ENCODE measurements around the gene ACSS1.

The ACSS1 gene

DNA sequence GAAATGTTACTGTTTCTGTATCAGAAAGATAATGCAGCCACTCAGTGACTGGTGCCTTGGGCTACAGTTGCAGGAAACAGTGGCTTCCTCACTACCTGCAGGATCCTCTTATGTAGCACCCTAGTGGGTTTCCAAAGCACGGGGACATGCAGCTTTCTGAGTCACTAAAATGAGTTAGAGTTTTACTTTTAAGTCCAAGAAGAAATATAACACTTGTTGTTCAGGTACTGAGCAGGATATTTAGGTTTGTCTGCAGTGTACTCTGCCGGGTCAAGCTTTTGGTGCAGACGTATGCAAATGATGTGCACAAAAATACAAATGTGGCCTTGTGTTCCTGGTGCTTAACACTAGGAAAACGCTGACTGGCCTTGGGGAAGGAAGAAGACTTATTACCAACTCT, 22.0 kb downstream of the ACSS1 start:
- no peak overlapping the region for H3K4me3 ChIP-seq (ENCODE audit: low read depth, low read length)
- TF ChIP-seq, protein P1, sequence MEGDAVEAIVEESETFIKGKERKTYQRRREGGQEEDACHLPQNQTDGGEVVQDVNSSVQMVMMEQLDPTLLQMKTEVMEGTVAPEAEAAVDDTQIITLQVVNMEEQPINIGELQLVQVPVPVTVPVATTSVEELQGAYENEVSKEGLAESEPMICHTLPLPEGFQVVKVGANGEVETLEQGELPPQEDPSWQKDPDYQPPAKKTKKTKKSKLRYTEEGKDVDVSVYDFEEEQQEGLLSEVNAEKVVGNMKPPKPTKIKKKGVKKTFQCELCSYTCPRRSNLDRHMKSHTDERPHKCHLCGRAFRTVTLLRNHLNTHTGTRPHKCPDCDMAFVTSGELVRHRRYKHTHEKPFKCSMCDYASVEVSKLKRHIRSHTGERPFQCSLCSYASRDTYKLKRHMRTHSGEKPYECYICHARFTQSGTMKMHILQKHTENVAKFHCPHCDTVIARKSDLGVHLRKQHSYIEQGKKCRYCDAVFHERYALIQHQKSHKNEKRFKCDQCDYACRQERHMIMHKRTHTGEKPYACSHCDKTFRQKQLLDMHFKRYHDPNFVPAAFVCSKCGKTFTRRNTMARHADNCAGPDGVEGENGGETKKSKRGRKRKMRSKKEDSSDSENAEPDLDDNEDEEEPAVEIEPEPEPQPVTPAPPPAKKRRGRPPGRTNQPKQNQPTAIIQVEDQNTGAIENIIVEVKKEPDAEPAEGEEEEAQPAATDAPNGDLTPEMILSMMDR (IDR thresholded peaks at IDR 0.05; ENCODE audit: low read depth, low read length): no peak
- no peak overlapping the region for H3K27ac ChIP-seq
- no peaks in the 10 kb centered on the region for H3K9me3 ChIP-seq (ENCODE audit: severe bottlenecking)
- no peaks in the 10 kb centered on the region for H3K36me3 ChIP-seq
- H3K27me3 ChIP-seq (ENCODE audit: insufficient read depth, low read depth, severe bottlenecking): no peaks in the 10 kb centered on the region
- DNase-seq: no peak

DNA sequence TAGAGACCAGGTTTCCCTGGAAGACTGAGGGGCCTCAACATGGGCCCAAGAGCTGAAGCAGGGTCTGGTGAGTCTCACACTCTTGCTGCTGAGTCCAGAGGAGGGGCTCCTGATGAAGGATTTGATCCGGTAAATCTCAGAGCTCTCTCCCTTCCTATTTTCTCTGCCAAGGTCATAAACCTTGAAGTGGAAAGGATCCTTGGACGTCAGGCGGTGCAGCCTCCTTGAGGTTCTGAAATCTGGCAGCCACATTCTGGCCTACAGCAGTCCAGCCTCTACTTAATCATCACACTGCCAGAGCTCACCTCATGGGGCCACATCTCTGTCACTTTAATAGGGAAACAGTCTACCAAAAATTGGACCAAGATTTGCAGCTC, 24.0 kb downstream of the ACSS1 start:
- no peak overlapping the region for H3K4me3 ChIP-seq (ENCODE audit: low read depth, low read length)
- H3K27ac ChIP-seq: no peak overlapping the region
- no peaks in the 10 kb centered on the region for H3K9me3 ChIP-seq (ENCODE audit: severe bottlenecking)
- no peak for DNase-seq
- no peaks in the 10 kb centered on the region for H3K36me3 ChIP-seq
- TF ChIP-seq, protein P1 (IDR thresholded peaks at IDR 0.05; ENCODE audit: low read depth, low read length): no peak
- H3K27me3 ChIP-seq (ENCODE audit: insufficient read depth, low read depth, severe bottlenecking): no peaks in the 10 kb centered on the region

DNA sequence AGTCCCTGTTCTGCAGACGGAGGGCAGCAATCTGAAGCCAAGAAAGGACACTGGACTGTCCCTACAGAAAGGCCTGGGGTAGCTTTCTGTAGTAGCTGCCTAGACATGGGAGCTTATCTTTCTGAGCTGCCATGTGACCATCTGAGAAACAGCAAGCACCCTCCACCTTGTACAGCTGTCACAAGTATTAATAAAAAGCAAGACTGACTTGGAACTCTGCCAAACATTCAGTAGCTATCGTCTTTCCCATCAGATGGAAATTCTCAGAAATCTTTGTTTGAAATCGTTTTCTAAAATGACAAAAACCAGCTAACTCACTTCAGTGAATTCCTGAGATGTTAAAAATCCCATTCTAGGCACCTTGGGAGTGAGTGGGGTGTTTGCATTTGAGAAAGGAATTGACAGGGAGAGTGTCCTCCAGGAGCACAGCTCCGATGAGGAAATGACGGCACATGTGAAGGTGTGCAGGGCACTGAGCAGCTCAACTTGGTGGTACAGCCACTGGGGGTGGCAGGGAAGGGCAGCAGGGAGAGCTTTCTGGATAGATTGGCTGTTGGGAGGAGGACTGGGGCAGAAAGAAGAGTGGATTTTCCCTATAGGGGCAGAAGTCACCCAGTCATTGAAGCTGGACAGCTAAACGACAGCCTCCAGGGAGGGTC, 24.5 kb downstream of the ACSS1 start:
- Histone ChIP-seq H3K27me3 (ENCODE audit: insufficient read depth, low read depth, severe bottlenecking) (no peaks in the 10 kb centered on the region), H3K9me3 (ENCODE audit: severe bottlenecking) (no peaks in the 10 kb centered on the region), H3K27ac (no peak overlapping the region), H3K4me3 (ENCODE audit: low read depth, low read length) (no peak overlapping the region), H3K36me3 (no peaks in the 10 kb centered on the region)
- no peak for DNase-seq
- TF ChIP-seq, protein P1 (IDR thresholded peaks at IDR 0.05; ENCODE audit: low read depth, low read length): no peak

DNA sequence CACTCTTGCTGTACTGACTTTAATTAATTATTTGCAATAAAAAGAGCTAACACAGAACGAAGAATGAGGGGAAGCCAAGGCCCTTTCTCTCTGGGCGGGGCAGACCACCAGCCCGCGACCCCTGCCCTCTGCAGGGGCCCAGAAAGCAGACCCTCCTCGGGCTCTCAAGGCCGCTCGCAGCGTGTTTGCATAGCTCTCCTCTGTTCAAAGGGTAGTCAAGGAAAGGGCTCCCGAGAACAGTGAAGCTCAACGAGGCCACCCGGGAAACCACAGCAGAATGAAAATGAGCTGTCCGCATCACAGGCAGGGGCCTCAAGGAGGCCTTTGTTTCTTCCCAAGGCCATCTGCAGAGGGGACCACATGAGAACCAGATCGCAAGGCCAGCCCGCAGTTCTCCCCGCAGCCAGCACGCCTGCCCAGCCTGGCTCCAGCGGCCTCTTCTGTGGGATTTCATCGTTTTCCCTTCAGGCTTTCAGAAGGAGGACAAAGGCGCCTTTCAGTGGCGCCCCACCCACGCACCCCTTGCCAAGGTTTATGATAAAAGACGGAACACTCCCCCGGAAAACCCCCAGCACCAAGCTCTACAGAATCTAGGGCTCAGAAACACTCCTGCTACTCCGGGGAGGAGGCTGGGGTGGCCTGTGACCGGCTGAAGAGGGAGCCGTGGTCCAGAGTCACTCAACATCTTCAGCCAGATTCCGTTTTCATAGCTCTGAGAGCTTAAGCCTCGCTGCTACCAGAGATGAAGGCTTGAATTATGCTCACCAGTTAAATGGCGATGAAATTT, 25.3 kb downstream of the ACSS1 start:
- Histone ChIP-seq H3K36me3 (no peaks in the 10 kb centered on the region), H3K4me3 (ENCODE audit: low read depth, low read length) (no peak overlapping the region), H3K9me3 (ENCODE audit: severe bottlenecking) (no peaks in the 10 kb centered on the region), H3K27ac (no peak overlapping the region), H3K27me3 (ENCODE audit: insufficient read depth, low read depth, severe bottlenecking) (no peaks in the 10 kb centered on the region)
- DNase-seq: no peak
- TF ChIP-seq, protein P1 (IDR thresholded peaks at IDR 0.05; ENCODE audit: low read depth, low read length): no peak

DNA sequence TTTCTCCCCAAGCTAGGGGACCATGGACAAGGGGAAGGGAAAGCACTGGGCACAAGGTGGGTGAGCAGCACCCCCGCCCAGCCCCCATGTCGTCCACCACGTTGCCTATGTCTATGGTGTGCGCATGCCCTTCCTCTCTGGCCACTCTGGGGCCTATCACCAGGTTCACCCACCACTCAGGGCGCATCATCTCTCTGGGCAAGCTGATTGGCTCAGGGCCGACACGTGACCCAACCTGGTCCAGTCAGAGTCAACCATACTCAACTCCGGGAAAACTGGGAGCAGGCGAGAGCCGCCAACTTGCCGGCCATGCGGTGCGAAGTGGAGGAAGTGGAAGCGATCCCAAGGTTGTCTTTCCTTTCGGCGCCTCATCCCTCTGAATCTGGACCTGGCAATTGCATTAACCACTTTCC, 25.9 kb downstream of the ACSS1 start:
- no peak overlapping the region for H3K4me3 ChIP-seq (ENCODE audit: low read depth, low read length)
- no peaks in the 10 kb centered on the region for H3K9me3 ChIP-seq (ENCODE audit: severe bottlenecking)
- no peak for DNase-seq
- TF ChIP-seq, protein P1 (IDR thresholded peaks at IDR 0.05; ENCODE audit: low read depth, low read length): no peak
- no peaks in the 10 kb centered on the region for H3K27me3 ChIP-seq (ENCODE audit: insufficient read depth, low read depth, severe bottlenecking)
- no peaks in the 10 kb centered on the region for H3K36me3 ChIP-seq
- H3K27ac ChIP-seq: no peak overlapping the region

All from WERI-Rb-1 (cell line).